PC-9 (cell line): ENCODE measurements around the gene DLGAP1. TPM values are rescaled to one million over a fixed set of nuclear protein-coding genes. Genes with fewer than 3 reads are reported as not detected.

Source experiments
- BruUV-seq: library from RNA; stranded (reverse); fragments of 400-500 nt; replicated peaks from 2 replicates; lab custom pipeline; 2021; lab: Mats Ljungman, UMichigan
- CTCF ChIA-PET: fragments of 300-600 bp; sonication (Branson Sonifier 250); formaldehyde crosslinking; loops from one replicate; lab custom pipeline; 2022; ENCODE audit warnings: antibody characterized with exemption; lab: Charles Lee
- POLR2A ChIA-PET: fragments of 300-600 bp; sonication (Branson Sonifier 250); formaldehyde crosslinking; loops from one replicate; lab custom pipeline; 2022; ENCODE audit warnings: antibody characterized with exemption; ENCODE audit not compliant: unreplicated experiment; lab: Charles Lee
- DNase-seq, 2 experiments: peaks; one replicate each; pipeline versions ENCODE4 v3.0.0 to v3.0.0-alpha.2; 2015 to 2022; ENCODE audit warnings: mixed read lengths in 1 of 2
- H2AFZ ChIP-seq: fragments of 200-600 bp; sonication (generic); 2 replicates; pipeline ENCODE4 v1.8.1; 2017; ENCODE audit warnings: antibody characterized with exemption
- H3F3A ChIP-seq: fragments of 200-600 bp; sonication (generic); 2 replicates; pipeline ENCODE4 v1.8.1; 2017; ENCODE audit warnings: antibody characterized with exemption, mild to moderate bottlenecking, low read depth; ENCODE audit not compliant: insufficient read depth
- H3K27ac ChIP-seq: fragments of 200-600 bp; sonication (generic); 2 replicates; pipeline ENCODE4 v1.6.1; 2016; ENCODE audit warnings: mixed run types
- H3K27me3 ChIP-seq: fragments of 200-600 bp; sonication (generic); 2 replicates; pipeline ENCODE4 v1.6.1; 2016; ENCODE audit warnings: low read depth, mixed run types; ENCODE audit not compliant: insufficient read depth
- H3K36me3 ChIP-seq: fragments of 200-600 bp; sonication (generic); 2 replicates; pipeline ENCODE4 v1.6.1; 2016; ENCODE audit warnings: low read depth, mixed run types
- H3K4me1 ChIP-seq: fragments of 200-600 bp; sonication (generic); replicated peaks from 2 replicates; pipeline ENCODE4 v1.6.1; 2016; ENCODE audit warnings: mixed run types; ENCODE audit not compliant: insufficient read depth
- H3K4me2 ChIP-seq: fragments of 200-600 bp; sonication (generic); 2 replicates; pipeline ENCODE4 v1.6.1; 2017; ENCODE audit warnings: mixed run types
- H3K4me3 ChIP-seq: fragments of 200-600 bp; sonication (generic); 2 replicates; pipeline ENCODE4 v1.6.1; 2016; ENCODE audit warnings: mixed run types
- H3K79me2 ChIP-seq: fragments of 200-600 bp; sonication (generic); 2 replicates; pipeline ENCODE4 v1.6.1; 2017; ENCODE audit warnings: low read depth, mixed run types
- H3K9me2 ChIP-seq: fragments of 200-600 bp; sonication (generic); 2 replicates; pipeline ENCODE4 v1.8.1; 2017; ENCODE audit warnings: mild to moderate bottlenecking; ENCODE audit not compliant: insufficient read depth
- H3K9me3 ChIP-seq: fragments of 200-600 bp; sonication (generic); 2 replicates; pipeline ENCODE4 v1.8.1; 2016; ENCODE audit warnings: low read depth; ENCODE audit not compliant: insufficient read depth
- H4K20me1 ChIP-seq: fragments of 200-600 bp; sonication (generic); 2 replicates; pipeline ENCODE4 v1.8.1; 2017; ENCODE audit not compliant: insufficient read depth
- CTCF ChIP-seq: fragments of 200-600 bp; sonication (generic); conservative IDR thresholded peaks from 2 replicates; pipeline ENCODE4 v1.6.1; 2017; ENCODE audit warnings: mixed run types, antibody characterized with exemption, mild to moderate bottlenecking, moderate library complexity
- EZH2 ChIP-seq: fragments of 200-600 bp; sonication (generic); IDR thresholded peaks from 2 replicates; pipeline ENCODE4 v1.8.0; 2017; ENCODE audit warnings: antibody characterized with exemption, low read depth
- intact Hi-C: fragments of 100-400 bp; cut with micrococcal nuclease; formaldehyde crosslinking; loops from one replicate; pipeline ENCODE4 v1.10.0; 2022; ENCODE audit not compliant: unreplicated experiment
- total RNA-seq: library from RNA; stranded (reverse); gene quantifications from 2 replicates; pipeline ENCODE4 v1.2.3, GENCODE V29; 2021

Gene DLGAP1
- total RNA-seq, 1 experiment from 2014 or later, result not detected

GRCh38 chr18:3585656-3586509, 869.2 kb downstream of the DLGAP1 start:
- no peaks in the 10 kb centered on the region for H3K9me2 ChIP-seq
- ChIA-PET CTCF (interaction anchor here (0.6 to 1.7 kb wide), 7 partner anchors 8 to 272 kb away, joined by 3 to 14 read pairs (median 3); no protein-coding TSS in a partner anchor), POLR2A (interaction anchor here (0.5 to 0.8 kb wide), 7 partner anchors 8 to 1277 kb away, joined by 3 to 16 read pairs (median 5); no protein-coding TSS in a partner anchor)
- H3K79me2 ChIP-seq, result no peaks in the 10 kb centered on the region
- H3K36me3 ChIP-seq, result no peaks in the 10 kb centered on the region
- peak; percentile 67 for TF ChIP-seq CTCF
- no peak for TF ChIP-seq EZH2
- intact Hi-C loops, result loop anchor here (1.0 to 2.0 kb wide), 2 partner anchors 132 to 303 kb away; no protein-coding TSS in a partner anchor
- H3F3A ChIP-seq, result peaks cover 12% of the 10 kb centered on the region
- DNase-seq, result peak; percentile 58 to 81
- no peaks in the 10 kb centered on the region for H4K20me1 ChIP-seq
- no peaks in the 10 kb centered on the region for H3K9me3 ChIP-seq
- peaks cover 33% of the 10 kb centered on the region; the same call in 1 of the 2 replicates for H3K4me1 ChIP-seq
- H3K27ac ChIP-seq, result no peak overlapping the region
- H2AFZ ChIP-seq, result no peak overlapping the region
- H3K4me2 ChIP-seq, result no peak overlapping the region
- H3K27me3 ChIP-seq, result no peaks in the 10 kb centered on the region
- H3K4me3 ChIP-seq, result no peak overlapping the region
- BruUV-seq, result no TSS peak

GRCh38 chr18:3584897-3585460, 870.1 kb downstream of the DLGAP1 start:
- Histone ChIP-seq H2AFZ (no peak overlapping the region), H3K27me3 (no peaks in the 10 kb centered on the region), H3K9me2 (no peaks in the 10 kb centered on the region), H3K4me3 (no peak overlapping the region), H3K27ac (no peak overlapping the region), H4K20me1 (no peaks in the 10 kb centered on the region), H3K9me3 (no peaks in the 10 kb centered on the region), H3K4me2 (no peak overlapping the region), H3F3A (peaks cover 11% of the 10 kb centered on the region), H3K4me1 (peaks cover 24% of the 10 kb centered on the region; the same call in 1 of the 2 replicates), H3K79me2 (no peaks in the 10 kb centered on the region), H3K36me3 (no peaks in the 10 kb centered on the region)
- TF ChIP-seq CTCF, result no peak
- no peak for TF ChIP-seq EZH2
- intact Hi-C loops, result loop anchor here (2.0 kb wide), 1 partner anchor 302 kb away; no protein-coding TSS in a partner anchor
- no TSS peak for BruUV-seq
- POLR2A ChIA-PET, result interaction anchor here (0.5 to 0.8 kb wide), 5 partner anchors 9 to 1276 kb away, joined by 5 to 11 read pairs (median 9); no protein-coding TSS in a partner anchor
- CTCF ChIA-PET, result interaction anchor here (0.9 to 1.7 kb wide), 6 partner anchors 9 to 303 kb away, joined by 3 to 14 read pairs (median 4); no protein-coding TSS in a partner anchor
- peak; percentile 25 to 59 for DNase-seq

- Histone ChIP-seq H3K4me2 (no peak overlapping the region), H3K79me2 (no peaks in the 10 kb centered on the region), H3F3A (peaks cover 11% of the 10 kb centered on the region), H4K20me1 (no peaks in the 10 kb centered on the region), H3K9me2 (no peaks in the 10 kb centered on the region), H3K4me3 (no peak overlapping the region), H3K27ac (no peak overlapping the region), H2AFZ (no peak overlapping the region), H3K36me3 (no peaks in the 10 kb centered on the region), H3K4me1 (peaks cover 19% of the 10 kb centered on the region; the same call in 1 of the 2 replicates), H3K9me3 (no peaks in the 10 kb centered on the region), H3K27me3 (no peaks in the 10 kb centered on the region)
- TF ChIP-seq EZH2 (no peak), CTCF (no peak)
- ChIA-PET CTCF (interaction anchor here (1.2 to 1.7 kb wide), 2 partner anchors 118 to 302 kb away, joined by 3 to 6 read pairs; no protein-coding TSS in a partner anchor), POLR2A (interaction anchor here (0.5 to 0.8 kb wide), 4 partner anchors 9 to 126 kb away, joined by 5 to 36 read pairs (median 10); no protein-coding TSS in a partner anchor)
- intact Hi-C loops, result loop anchor here (2.0 kb wide), 1 partner anchor 302 kb away; no protein-coding TSS in a partner anchor
- BruUV-seq, result no TSS peak
- no peak for DNase-seq
Observed at GRCh38 chr18:3584266-3584861, 870.7 kb downstream of the DLGAP1 start.
